Mesothelial cell of epicardium (in vitro differentiated cells): ENCODE results near the gene PCNX2. TPM values are rescaled to one million over a fixed set of nuclear protein-coding genes. Genes with fewer than 3 reads are reported as not detected.

Source experiments
- DNase-seq, 2 experiments: peaks; one replicate each; pipeline ENCODE4 v3.0.0; 2021; ENCODE audit warnings: low spot score in 2 of 2; ENCODE audit not compliant: unreplicated experiment in 2 of 2
- H3K27ac Mint-ChIP-seq: 2 replicates; pipeline ENCODE4 v1.8.0; 2021; ENCODE audit warnings: mixed read lengths
- H3K27me3 Mint-ChIP-seq: 2 replicates; pipeline ENCODE4 v1.8.0; 2021; ENCODE audit warnings: low read depth, mixed read lengths
- H3K36me3 Mint-ChIP-seq: 2 replicates; pipeline ENCODE4 v1.8.0; 2021; ENCODE audit warnings: mixed read lengths
- H3K4me1 Mint-ChIP-seq: 2 replicates; pipeline ENCODE4 v1.8.0; 2021; ENCODE audit warnings: mixed read lengths
- H3K4me3 Mint-ChIP-seq: 2 replicates; pipeline ENCODE4 v1.8.0; 2021; ENCODE audit warnings: mild to moderate bottlenecking, moderate library complexity, mixed read lengths
- H3K9me3 Mint-ChIP-seq: 2 replicates; pipeline ENCODE4 v1.8.0; 2021; ENCODE audit warnings: mixed read lengths
- CTCF ChIP-seq: fragments of 200-600 bp; sonication (generic); IDR thresholded peaks from one replicate; pipeline ENCODE4 v1.5.0; 2021; ENCODE audit warnings: antibody characterized with exemption; ENCODE audit not compliant: unreplicated experiment
- total RNA-seq: library from RNA; stranded (reverse); gene quantifications from 3 replicates; pipeline ENCODE4 v1.2.1, GENCODE V29; 2021

PCNX2 gene
- total RNA-seq, 1 donor from 2014 or later = 28.4 TPM

DNA sequence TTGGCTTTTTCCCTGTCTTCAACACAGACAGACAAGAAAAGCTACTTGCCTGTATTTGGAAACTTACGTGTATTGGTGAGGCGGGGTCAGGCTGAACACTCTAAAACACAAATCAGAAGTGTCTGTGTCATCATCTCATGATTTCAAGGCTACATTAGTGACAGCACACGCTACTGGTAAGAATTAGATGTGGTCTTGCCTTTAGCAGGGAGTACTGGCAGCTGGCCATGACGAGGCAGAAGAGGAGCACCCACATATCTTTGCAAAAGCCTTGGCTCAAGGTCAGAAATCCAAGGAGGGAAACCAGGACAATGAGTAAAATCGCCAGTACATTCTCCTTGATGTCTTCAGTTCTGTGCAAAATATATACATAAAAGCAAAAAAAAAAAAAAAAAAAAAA lies 77.7 kb downstream of the PCNX2 start:
- no peak overlapping the region for H3K27ac Mint-ChIP-seq

GRCh38 chr1:233216009-233216408 lies 79.5 kb downstream of the PCNX2 start:
- TF ChIP-seq CTCF = no peak
- H3K27ac Mint-ChIP-seq = no peak overlapping the region

More for the DNA sequence above, 77.7 kb downstream of the PCNX2 start:
- Mint-ChIP-seq H3K36me3 (peaks cover 19% of the 10 kb centered on the region), H3K9me3 (peaks cover 18% of the 10 kb centered on the region), H3K27me3 (peaks cover under 1% of the 10 kb centered on the region), H3K4me1 (peaks cover 17% of the 10 kb centered on the region), H3K4me3 (no peak overlapping the region)
- DNase-seq = no peak
- TF ChIP-seq CTCF = no peak

GRCh38 chr1:233215135-233215760 lies 80.3 kb downstream of the PCNX2 start:
- DNase-seq = no peak
- Mint-ChIP-seq H3K27ac (no peak overlapping the region), H3K9me3 (peaks cover 14% of the 10 kb centered on the region), H3K36me3 (peaks cover 15% of the 10 kb centered on the region), H3K4me3 (no peak overlapping the region), H3K27me3 (peaks cover 2% of the 10 kb centered on the region), H3K4me1 (peaks cover 17% of the 10 kb centered on the region)
- no peak for TF ChIP-seq CTCF

More at GRCh38 chr1:233216009-233216408, 79.5 kb downstream of the PCNX2 start:
- H3K4me3 Mint-ChIP-seq = no peak overlapping the region
- peaks cover 17% of the 10 kb centered on the region for H3K4me1 Mint-ChIP-seq
- H3K36me3 Mint-ChIP-seq = peaks cover 19% of the 10 kb centered on the region
- no peak for DNase-seq
- peaks cover 18% of the 10 kb centered on the region for H3K9me3 Mint-ChIP-seq
- peaks cover 2% of the 10 kb centered on the region for H3K27me3 Mint-ChIP-seq

GRCh38 chr1:233211595-233211994 lies 83.9 kb downstream of the PCNX2 start:
- Mint-ChIP-seq H3K4me1 (peaks cover 17% of the 10 kb centered on the region), H3K36me3 (no peaks in the 10 kb centered on the region), H3K9me3 (no peaks in the 10 kb centered on the region), H3K4me3 (no peak overlapping the region), H3K27me3 (peaks cover 2% of the 10 kb centered on the region), H3K27ac (no peak overlapping the region)
- no peak for TF ChIP-seq CTCF
- DNase-seq = no peak

- H3K4me3 Mint-ChIP-seq = no peak overlapping the region
Observed at GRCh38 chr1:233211106-233211505, 84.4 kb downstream of the PCNX2 start.

More at GRCh38 chr1:233211106-233211505, 84.4 kb downstream of the PCNX2 start:
- Mint-ChIP-seq H3K4me1 (peaks cover 15% of the 10 kb centered on the region), H3K27me3 (peaks cover 2% of the 10 kb centered on the region), H3K27ac (no peak overlapping the region), H3K36me3 (peaks cover 4% of the 10 kb centered on the region), H3K9me3 (no peaks in the 10 kb centered on the region)
- no peak for DNase-seq
- no peak for TF ChIP-seq CTCF
